ENCODE data around the gene ADAMTS13. TPM values are rescaled to one million over a fixed set of nuclear protein-coding genes. Genes with fewer than 3 reads are reported as not detected.
"Not testable (repeated sequence)": the region's sequence is repeated elsewhere in the genome, so short reads cannot be mapped to it uniquely, and the experiment has no call there.

ADAMTS13 gene
- total RNA-seq, 1 donor from 2014 or later = 3.1 TPM

DNA sequence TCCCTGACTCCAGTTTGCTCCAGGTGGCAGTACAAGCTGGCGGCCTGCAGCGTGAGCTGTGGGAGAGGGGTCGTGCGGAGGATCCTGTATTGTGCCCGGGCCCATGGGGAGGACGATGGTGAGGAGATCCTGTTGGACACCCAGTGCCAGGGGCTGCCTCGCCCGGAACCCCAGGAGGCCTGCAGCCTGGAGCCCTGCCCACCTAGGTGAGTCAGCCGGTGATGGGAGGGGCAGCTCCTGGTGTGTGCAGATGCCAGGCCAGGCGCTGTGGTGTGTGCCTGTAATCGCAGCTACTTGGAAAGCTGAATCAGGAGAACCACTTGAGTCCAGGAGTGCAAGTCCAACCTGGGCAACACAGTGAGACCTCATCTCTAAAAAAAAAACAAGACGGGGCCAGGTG lies 27.6 kb downstream of the ADAMTS13 start:
- H3K4me3 ChIP-seq = no peak overlapping the region
- H3K4me1 ChIP-seq = no peaks in the 10 kb centered on the region
- no peaks in the 10 kb centered on the region for H3K9me3 ChIP-seq (replicated peaks)
- no peak overlapping the region for H3K27ac ChIP-seq (replicated peaks)
- TF ChIP-seq, protein P1, sequence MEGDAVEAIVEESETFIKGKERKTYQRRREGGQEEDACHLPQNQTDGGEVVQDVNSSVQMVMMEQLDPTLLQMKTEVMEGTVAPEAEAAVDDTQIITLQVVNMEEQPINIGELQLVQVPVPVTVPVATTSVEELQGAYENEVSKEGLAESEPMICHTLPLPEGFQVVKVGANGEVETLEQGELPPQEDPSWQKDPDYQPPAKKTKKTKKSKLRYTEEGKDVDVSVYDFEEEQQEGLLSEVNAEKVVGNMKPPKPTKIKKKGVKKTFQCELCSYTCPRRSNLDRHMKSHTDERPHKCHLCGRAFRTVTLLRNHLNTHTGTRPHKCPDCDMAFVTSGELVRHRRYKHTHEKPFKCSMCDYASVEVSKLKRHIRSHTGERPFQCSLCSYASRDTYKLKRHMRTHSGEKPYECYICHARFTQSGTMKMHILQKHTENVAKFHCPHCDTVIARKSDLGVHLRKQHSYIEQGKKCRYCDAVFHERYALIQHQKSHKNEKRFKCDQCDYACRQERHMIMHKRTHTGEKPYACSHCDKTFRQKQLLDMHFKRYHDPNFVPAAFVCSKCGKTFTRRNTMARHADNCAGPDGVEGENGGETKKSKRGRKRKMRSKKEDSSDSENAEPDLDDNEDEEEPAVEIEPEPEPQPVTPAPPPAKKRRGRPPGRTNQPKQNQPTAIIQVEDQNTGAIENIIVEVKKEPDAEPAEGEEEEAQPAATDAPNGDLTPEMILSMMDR (IDR thresholded peaks at IDR 0.05; ENCODE audit: borderline replicate concordance) = no peak
- H3K36me3 ChIP-seq = no peaks in the 10 kb centered on the region
- DNase-seq = no peak
- intact Hi-C loops (cut with micrococcal nuclease) = no loop called here
- H3K27me3 ChIP-seq (ENCODE audit: low read depth) = no peaks in the 10 kb centered on the region

DNA sequence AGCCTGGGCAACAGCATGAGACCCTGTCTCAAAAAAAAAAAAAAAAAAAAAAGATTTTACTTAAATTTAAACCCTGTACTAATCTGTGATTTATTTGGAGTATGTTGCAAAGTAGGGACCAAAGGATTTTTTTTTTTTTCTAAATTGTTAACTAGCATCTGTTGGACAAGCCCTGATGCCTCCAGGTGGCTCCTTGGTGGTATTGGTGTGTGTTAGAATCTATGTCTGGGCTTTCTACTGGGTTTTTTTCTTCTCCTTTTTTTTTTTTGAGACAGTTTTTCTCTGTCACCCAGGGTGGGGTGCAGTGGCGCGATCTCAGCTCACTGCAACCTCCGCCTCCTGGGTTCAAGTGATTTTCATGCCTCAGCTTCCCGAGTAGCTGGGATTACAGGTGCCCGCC lies 29.7 kb downstream of the ADAMTS13 start:
- intact Hi-C loops (cut with micrococcal nuclease); DNase-seq; H3K27me3 ChIP-seq (ENCODE audit: low read depth); H3K27ac ChIP-seq (replicated peaks); H3K9me3 ChIP-seq (replicated peaks); H3K36me3 ChIP-seq; H3K4me1 ChIP-seq; H3K4me3 ChIP-seq: not testable (repeated sequence)

DNA sequence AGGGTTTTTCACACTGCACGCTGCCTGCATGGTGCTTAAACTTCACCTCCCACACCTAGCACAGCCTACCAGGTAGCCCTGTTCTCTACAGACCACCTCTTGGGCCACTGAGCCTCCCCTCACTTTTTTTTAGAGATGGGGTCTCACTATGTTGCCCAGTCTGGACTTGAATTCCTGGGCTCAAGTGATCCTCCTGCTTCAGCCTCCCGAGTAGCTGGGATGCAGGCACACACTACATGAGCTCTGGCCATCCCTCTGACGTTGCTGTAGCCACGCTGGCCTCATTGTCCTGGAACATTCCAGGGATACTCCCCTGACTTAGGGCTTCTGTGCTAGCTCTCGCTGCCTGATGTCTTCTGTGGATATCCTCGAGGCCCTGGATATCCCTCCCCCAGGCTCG lies 30.4 kb downstream of the ADAMTS13 start:
- Histone ChIP-seq H3K4me1 (no peaks in the 10 kb centered on the region), H3K36me3 (no peaks in the 10 kb centered on the region), H3K4me3 (no peak overlapping the region), H3K27me3 (ENCODE audit: low read depth) (no peaks in the 10 kb centered on the region), H3K27ac (replicated peaks) (no peak overlapping the region), H3K9me3 (replicated peaks) (no peaks in the 10 kb centered on the region)
- no peak for DNase-seq
- intact Hi-C loops (cut with micrococcal nuclease) = no loop called here
- TF ChIP-seq, protein P1 (IDR thresholded peaks at IDR 0.05; ENCODE audit: borderline replicate concordance) = no peak

- intact Hi-C loops (cut with micrococcal nuclease) = no loop called here
- no peaks in the 10 kb centered on the region for H3K27me3 ChIP-seq (ENCODE audit: low read depth)
- H3K4me1 ChIP-seq = no peaks in the 10 kb centered on the region
- DNase-seq = no peak
- H3K4me3 ChIP-seq = no peak overlapping the region
- H3K9me3 ChIP-seq (replicated peaks) = no peaks in the 10 kb centered on the region
- TF ChIP-seq, protein P1 (IDR thresholded peaks at IDR 0.05; ENCODE audit: borderline replicate concordance) = no peak
- no peak overlapping the region for H3K27ac ChIP-seq (replicated peaks)
- H3K36me3 ChIP-seq = no peaks in the 10 kb centered on the region
Measured at GRCh38 chr9:133453651-133454050, 31.5 kb downstream of the ADAMTS13 start.

DNA sequence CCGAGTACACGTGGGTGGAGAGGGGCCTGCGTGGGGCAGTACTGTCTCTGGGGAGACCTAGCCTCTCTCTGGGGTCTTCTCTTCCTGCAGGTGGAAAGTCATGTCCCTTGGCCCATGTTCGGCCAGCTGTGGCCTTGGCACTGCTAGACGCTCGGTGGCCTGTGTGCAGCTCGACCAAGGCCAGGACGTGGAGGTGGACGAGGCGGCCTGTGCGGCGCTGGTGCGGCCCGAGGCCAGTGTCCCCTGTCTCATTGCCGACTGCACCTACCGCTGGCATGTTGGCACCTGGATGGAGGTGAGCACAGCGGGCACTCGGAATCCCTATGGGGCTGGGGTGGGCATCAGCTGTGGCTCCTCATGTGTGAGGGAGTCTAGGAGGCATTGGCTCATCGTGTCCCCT lies 32.2 kb downstream of the ADAMTS13 start:
- DNase-seq = no peak
- no peak overlapping the region for H3K4me3 ChIP-seq
- H3K36me3 ChIP-seq = no peaks in the 10 kb centered on the region
- H3K27me3 ChIP-seq (ENCODE audit: low read depth) = no peaks in the 10 kb centered on the region
- H3K9me3 ChIP-seq (replicated peaks) = no peaks in the 10 kb centered on the region
- peaks cover 5% of the 10 kb centered on the region for H3K4me1 ChIP-seq
- H3K27ac ChIP-seq (replicated peaks) = no peak overlapping the region
- intact Hi-C loops (cut with micrococcal nuclease) = no loop called here
- TF ChIP-seq, protein P1 (IDR thresholded peaks at IDR 0.05; ENCODE audit: borderline replicate concordance) = no peak

GRCh38 chr9:133454943-133455673 lies 32.9 kb downstream of the ADAMTS13 start:
- no peak overlapping the region for H3K27ac ChIP-seq (replicated peaks)
- intact Hi-C loops (cut with micrococcal nuclease) = no loop called here
- H3K27me3 ChIP-seq (ENCODE audit: low read depth) = no peaks in the 10 kb centered on the region
- no peaks in the 10 kb centered on the region for H3K9me3 ChIP-seq (replicated peaks)
- no peak for DNase-seq
- TF ChIP-seq, protein P1 (IDR thresholded peaks at IDR 0.05; ENCODE audit: borderline replicate concordance) = no peak
- peaks cover 9% of the 10 kb centered on the region for H3K4me1 ChIP-seq
- no peak overlapping the region for H3K4me3 ChIP-seq
- no peaks in the 10 kb centered on the region for H3K36me3 ChIP-seq

Measured in left ventricle myocardium inferior (tissue), 1 donor.